B cell (primary cell): ENCODE measurements around the gene USH1C. TPM values are rescaled to one million over a fixed set of nuclear protein-coding genes. Genes with fewer than 3 reads are reported as not detected.

Source experiments
- ATAC-seq: fragments of 200-7000 bp; cut with Tn5 transposase; one replicate; pipeline ENCODE4 v1.10.0; 2021; ENCODE audit warnings: low read depth, mild to moderate bottlenecking, moderate number of reproducible peaks, moderate library complexity
- CTCF ChIA-PET: fragments of 350-600 bp; sonication (Branson Sonifier 250); formaldehyde crosslinking; loops from one replicate; lab custom pipeline; 2021; ENCODE audit warnings: antibody characterized with exemption, inconsistent platforms; lab: Charles Lee
- POLR2A ChIA-PET: fragments of 350-600 bp; sonication (Branson Sonifier 250); formaldehyde crosslinking; loops from one replicate; lab custom pipeline; 2021; ENCODE audit warnings: antibody characterized with exemption; lab: Charles Lee
- DNase-seq: peaks from one replicate; pipeline ENCODE4 v3.0.0; 2013
- H2AFZ ChIP-seq: 2 replicates; pipeline ENCODE4 v1.6.1; 2012; ENCODE audit warnings: mild to moderate bottlenecking, low read depth, low read length; ENCODE audit not compliant: insufficient read depth, poor library complexity, severe bottlenecking
- H3K27ac ChIP-seq, 2 donors: 1 replicate in 1 of 2; 2 replicates in 1 of 2; pipeline ENCODE4 v1.5.1; 2012 to 2013; ENCODE audit warnings: low read length in 2 of 2, mild to moderate bottlenecking in 2 of 2, moderate library complexity in 1 of 2
- H3K27me3 ChIP-seq, 4 experiments: fragments of 200-600 bp in 1 of 4; sonication (generic) in 1 of 4; replicated peaks in 1 of 4; 1 replicate in 2 of 4; 2 replicates in 2 of 4; pipeline versions ENCODE4 v1.6.1 to v1.7.0; 2013 to 2016; ENCODE audit warnings: low read length in 3 of 4, mild to moderate bottlenecking in 2 of 4, mixed read lengths in 1 of 4, moderate library complexity in 1 of 4; ENCODE audit not compliant: insufficient read depth in 4 of 4, control insufficient read depth in 3 of 4; ENCODE audit errors: control extremely low read depth in 1 of 4
- H3K36me3 ChIP-seq, 2 experiments: replicated peaks in 1 of 2; 1 replicate in 1 of 2; 2 replicates in 1 of 2; pipeline versions ENCODE4 v1.6.1 to v1.7.1; 2013; ENCODE audit warnings: low read length in 1 of 2; ENCODE audit not compliant: insufficient read depth in 2 of 2, control insufficient read depth in 1 of 2; ENCODE audit errors: control extremely low read depth in 1 of 2, extremely low read depth in 1 of 2
- H3K4me1 ChIP-seq, 2 donors: fragments of 200-600 bp in 1 of 2; sonication (generic) in 1 of 2; 1 replicate in 1 of 2; 2 replicates in 1 of 2; pipeline versions ENCODE4 v1.5.1 to v1.6.1; 2013 to 2017; ENCODE audit warnings: low read length in 2 of 2; ENCODE audit not compliant: control insufficient read depth in 2 of 2, insufficient read depth in 2 of 2
- H3K4me2 ChIP-seq: replicated peaks from 2 replicates; pipeline ENCODE3; 2012; ENCODE audit warnings: mild to moderate bottlenecking, low read depth, low read length; ENCODE audit not compliant: poor library complexity, severe bottlenecking
- H3K4me3 ChIP-seq, 5 experiments: fragments of 200-600 bp in 1 of 5; sonication (generic) in 1 of 5; 1 replicate in 3 of 5; 2 replicates in 2 of 5; pipeline versions ENCODE4 v1.5.1 to v1.7.0; 2011 to 2016; ENCODE audit warnings: low read length in 4 of 5, mild to moderate bottlenecking in 4 of 5, low read depth in 2 of 5, control low read depth in 1 of 5, moderate library complexity in 1 of 5; ENCODE audit not compliant: insufficient read depth in 1 of 5; ENCODE audit errors: control extremely low read depth in 1 of 5, extremely low read depth in 1 of 5
- H3K79me2 ChIP-seq: fragments of 200-600 bp; sonication (generic); one replicate; pipeline ENCODE4 v1.6.0; 2016; ENCODE audit warnings: low read length; ENCODE audit not compliant: control insufficient read depth, insufficient read depth
- H3K9ac ChIP-seq: fragments of 200-600 bp; sonication (generic); 2 replicates; pipeline ENCODE4 v1.6.1; 2017; ENCODE audit warnings: mild to moderate bottlenecking, low read length, moderate library complexity
- H3K9me3 ChIP-seq, 3 donors: one replicate each; pipeline versions ENCODE4 v1.6.1 to v1.7.1; 2013; ENCODE audit warnings: low read length in 2 of 3; ENCODE audit not compliant: control insufficient read depth in 2 of 3, insufficient read depth in 1 of 3; ENCODE audit errors: control extremely low read depth in 1 of 3
- H4K20me1 ChIP-seq: 2 replicates; pipeline ENCODE4 v1.6.0; 2012; ENCODE audit warnings: mild to moderate bottlenecking, low read length; ENCODE audit not compliant: insufficient read depth, control insufficient read depth, poor library complexity, severe bottlenecking
- H3K27ac Mint-ChIP-seq: one replicate; pipeline ENCODE4 v1.8.0; 2021; ENCODE audit warnings: mixed read lengths
- H3K27me3 Mint-ChIP-seq: one replicate; pipeline ENCODE4 v1.8.0; 2021; ENCODE audit warnings: mixed read lengths
- H3K4me1 Mint-ChIP-seq: one replicate; pipeline ENCODE4 v1.8.0; 2021; ENCODE audit warnings: mixed read lengths
- H3K4me3 Mint-ChIP-seq: one replicate; pipeline ENCODE4 v1.8.0; 2021; ENCODE audit warnings: mixed read lengths
- H3K9me3 Mint-ChIP-seq: one replicate; pipeline ENCODE4 v1.8.0; 2022; ENCODE audit warnings: mixed read lengths; ENCODE audit not compliant: insufficient read depth
- CTCF ChIP-seq: fragments of 200-600 bp; IDR thresholded peaks from one replicate; pipeline ENCODE4 v1.8.0; 2022; ENCODE audit warnings: antibody characterized with exemption, mild to moderate bottlenecking
- EZH2 ChIP-seq: IDR thresholded peaks from 2 replicates; pipeline ENCODE4 v1.6.1; 2012; ENCODE audit warnings: borderline replicate concordance, low read depth, mild to moderate bottlenecking, moderate library complexity, low read length; ENCODE audit not compliant: insufficient read depth, poor library complexity, severe bottlenecking
- WGBS: methylation state at CpG from one replicate; pipeline ENCODE4 v1.1.5; 2013; ENCODE audit warnings: missing lambda C conversion rate; ENCODE audit not compliant: insufficient coverage; 5-methylcytosine and 5-hydroxymethylcytosine counted together
- intact Hi-C: fragments of 100-400 bp; cut with micrococcal nuclease; formaldehyde crosslinking; loops from one replicate; pipeline ENCODE4 v1.10.0; 2022
- polyA plus RNA-seq: library from polyadenylated mRNA; depleted of rRNA; stranded (reverse); fragments of >200 nt; gene quantifications from 2 replicates; pipeline ENCODE4 v1.2.3, GENCODE V29; 2012
- total RNA-seq, 2 donors: library from RNA; stranded (reverse); fragments of 120-200 nt in 1 of 2; gene quantifications; 1 replicate in 1 of 2; 2 replicates in 1 of 2; pipeline versions ENCODE4 v1.2.3 to v1.2.4, GENCODE V29; 2013 to 2022

Gene USH1C
- total and polyA plus RNA-seq, 2 donors (not counting 1 experiment from before 2014, with no cell fraction given): not detected

GRCh38 chr11:17552392-17553248 lies 8.4 kb upstream of the USH1C start:
- WGBS: 84% methylated on average over 6 of the region's 10 CpGs
- Histone ChIP-seq H2AFZ (no peak overlapping the region), H3K27me3 (peaks cover 0 to 4% (median 0%) of the 10 kb centered on the region in 4 experiments), H3K79me2 (no peaks in the 10 kb centered on the region), H3K4me3 (no peak overlapping the region), H3K9ac (no peak overlapping the region), H3K4me1 (no peaks in the 10 kb centered on the region), H3K9me3 (no peaks in the 10 kb centered on the region), H3K36me3 (no peaks in the 10 kb centered on the region), H4K20me1 (no peaks in the 10 kb centered on the region), H3K4me2 (no peak overlapping the region), H3K27ac (no peak overlapping the region)
- CTCF ChIA-PET: no interaction called here
- H3K27me3 Mint-ChIP-seq: peaks cover 37% of the 10 kb centered on the region
- no peak for TF ChIP-seq EZH2
- no peak for TF ChIP-seq CTCF
- POLR2A ChIA-PET: no interaction called here
- no peaks in the 10 kb centered on the region for H3K4me1 Mint-ChIP-seq
- no peak overlapping the region for H3K27ac Mint-ChIP-seq
- DNase-seq (no peak), ATAC-seq (no peak)
- intact Hi-C loops: no loop called here
- H3K4me3 Mint-ChIP-seq: no peak overlapping the region
- H3K9me3 Mint-ChIP-seq: no peaks in the 10 kb centered on the region

GRCh38 chr11:17552041-17552355 lies 7.8 kb upstream of the USH1C start:
- ChIA-PET POLR2A (no interaction called here), CTCF (no interaction called here)
- Mint-ChIP-seq H3K27me3 (peaks cover 37% of the 10 kb centered on the region), H3K4me3 (no peak overlapping the region), H3K27ac (no peak overlapping the region), H3K4me1 (no peaks in the 10 kb centered on the region), H3K9me3 (no peaks in the 10 kb centered on the region)
- 94% methylated on average over 3 of the region's 4 CpGs for WGBS
- Histone ChIP-seq H3K9me3 (no peaks in the 10 kb centered on the region), H3K27me3 (peaks cover 0 to 6% (median 0%) of the 10 kb centered on the region in 4 experiments), H3K27ac (no peak overlapping the region), H2AFZ (no peak overlapping the region), H3K9ac (no peak overlapping the region), H4K20me1 (no peaks in the 10 kb centered on the region), H3K36me3 (no peaks in the 10 kb centered on the region), H3K79me2 (no peaks in the 10 kb centered on the region), H3K4me1 (no peaks in the 10 kb centered on the region), H3K4me3 (no peak overlapping the region), H3K4me2 (no peak overlapping the region)
- TF ChIP-seq CTCF: no peak
- TF ChIP-seq EZH2: no peak
- intact Hi-C loops: no loop called here
- DNase-seq (no peak), ATAC-seq (no peak)
